BJ (cell line): Measurements from ENCODE around the gene BBIP1. TPM values are rescaled to one million over a fixed set of nuclear protein-coding genes. Genes with fewer than 3 reads are reported as not detected.

ENCODE experiments used
- CTCF ChIA-PET: fragments of 350-600 bp; formaldehyde crosslinking; extraction: SDS; loops from one replicate; lab custom pipeline; 2021; ENCODE audit warnings: antibody characterized with exemption, inconsistent platforms; lab: Yijun Ruan, JAX
- POLR2A ChIA-PET: fragments of 300-600 bp; sonication (Branson Sonifier 250); formaldehyde crosslinking; extraction: SDS; loops from one replicate; lab custom pipeline; 2021; ENCODE audit warnings: antibody characterized with exemption; lab: Charles Lee
- DNase-seq: peaks from one replicate; pipeline ENCODE4 v3.0.0-alpha.2; 2011; ENCODE audit warnings: low read depth
- H3K27me3 ChIP-seq: 2 replicates; pipeline ENCODE4 v1.6.0; 2011; ENCODE audit warnings: low read length; ENCODE audit not compliant: control insufficient read depth, insufficient read depth
- H3K36me3 ChIP-seq: 2 replicates; pipeline ENCODE4 v1.5.1; 2011; ENCODE audit warnings: low read length; ENCODE audit not compliant: control insufficient read depth, insufficient read depth
- H3K4me3 ChIP-seq: 2 replicates; pipeline ENCODE4 v1.5.1; 2011; ENCODE audit warnings: low read depth, mild to moderate bottlenecking, control low read depth, low read length
- polyA plus RNA-seq: library from polyadenylated mRNA; depleted of rRNA; stranded (reverse); fragments of >200 nt; gene quantifications from 2 replicates; pipeline ENCODE4 v1.2.3, GENCODE V29; 2011; rRNA removed
- TF ChIP-seq, protein P1 (sequence below): IDR thresholded peaks from 2 replicates; pipeline ENCODE4 v1.5.1; 2011; ENCODE audit warnings: low read depth, mild to moderate bottlenecking, control low read depth, inconsistent platforms, low read length, moderate library complexity; ENCODE audit not compliant: insufficient read depth

BBIP1 gene
- polyA plus RNA-seq, 1 experiment, result 11.0 TPM

GRCh38 chr10:110851020-110851612, 67.9 kb downstream of the BBIP1 start:
- POLR2A ChIA-PET, result interaction anchor here (0.6 kb wide), 1 partner anchor 9 kb away, joined by 4 read pairs; no protein-coding TSS in a partner anchor
- H3K4me3 ChIP-seq, result no peak overlapping the region
- TF ChIP-seq, protein P1, sequence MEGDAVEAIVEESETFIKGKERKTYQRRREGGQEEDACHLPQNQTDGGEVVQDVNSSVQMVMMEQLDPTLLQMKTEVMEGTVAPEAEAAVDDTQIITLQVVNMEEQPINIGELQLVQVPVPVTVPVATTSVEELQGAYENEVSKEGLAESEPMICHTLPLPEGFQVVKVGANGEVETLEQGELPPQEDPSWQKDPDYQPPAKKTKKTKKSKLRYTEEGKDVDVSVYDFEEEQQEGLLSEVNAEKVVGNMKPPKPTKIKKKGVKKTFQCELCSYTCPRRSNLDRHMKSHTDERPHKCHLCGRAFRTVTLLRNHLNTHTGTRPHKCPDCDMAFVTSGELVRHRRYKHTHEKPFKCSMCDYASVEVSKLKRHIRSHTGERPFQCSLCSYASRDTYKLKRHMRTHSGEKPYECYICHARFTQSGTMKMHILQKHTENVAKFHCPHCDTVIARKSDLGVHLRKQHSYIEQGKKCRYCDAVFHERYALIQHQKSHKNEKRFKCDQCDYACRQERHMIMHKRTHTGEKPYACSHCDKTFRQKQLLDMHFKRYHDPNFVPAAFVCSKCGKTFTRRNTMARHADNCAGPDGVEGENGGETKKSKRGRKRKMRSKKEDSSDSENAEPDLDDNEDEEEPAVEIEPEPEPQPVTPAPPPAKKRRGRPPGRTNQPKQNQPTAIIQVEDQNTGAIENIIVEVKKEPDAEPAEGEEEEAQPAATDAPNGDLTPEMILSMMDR, result no peak
- CTCF ChIA-PET, result interaction anchor here (0.6 to 1.7 kb wide), 3 partner anchors 10 to 18 kb away, joined by 4 to 5 read pairs (median 4); no protein-coding TSS in a partner anchor
- H3K27me3 ChIP-seq, result peaks cover 14% of the 10 kb centered on the region
- no peak for DNase-seq
- no peaks in the 10 kb centered on the region for H3K36me3 ChIP-seq

- no peak for DNase-seq
- POLR2A ChIA-PET, result no interaction called here
- no peaks in the 10 kb centered on the region for H3K36me3 ChIP-seq
- H3K4me3 ChIP-seq, result no peak overlapping the region
- peaks cover 14% of the 10 kb centered on the region for H3K27me3 ChIP-seq
- CTCF ChIA-PET, result no interaction called here
- TF ChIP-seq, protein P1, result no peak
Observed at GRCh38 chr10:110850099-110850498, 68.9 kb downstream of the BBIP1 start.

Other genes with a start within 250 kb of the BBIP1 start
- 22.0 and 41.9 TPM in 2 replicates for gene PDCD4, start 47.3 kb downstream of the BBIP1 start, polyA plus RNA-seq
- gene SHOC2, start 424 bp upstream of the BBIP1 start, polyA plus RNA-seq, result 14.7 and 33.5 TPM in 2 replicates
- gene ADRA2A, start 157.8 kb upstream of the BBIP1 start, polyA plus RNA-seq, result 0.18 and 0.25 TPM in 2 replicates